ENCODE measurements around the gene DRC1.

DRC1 gene

DNA sequence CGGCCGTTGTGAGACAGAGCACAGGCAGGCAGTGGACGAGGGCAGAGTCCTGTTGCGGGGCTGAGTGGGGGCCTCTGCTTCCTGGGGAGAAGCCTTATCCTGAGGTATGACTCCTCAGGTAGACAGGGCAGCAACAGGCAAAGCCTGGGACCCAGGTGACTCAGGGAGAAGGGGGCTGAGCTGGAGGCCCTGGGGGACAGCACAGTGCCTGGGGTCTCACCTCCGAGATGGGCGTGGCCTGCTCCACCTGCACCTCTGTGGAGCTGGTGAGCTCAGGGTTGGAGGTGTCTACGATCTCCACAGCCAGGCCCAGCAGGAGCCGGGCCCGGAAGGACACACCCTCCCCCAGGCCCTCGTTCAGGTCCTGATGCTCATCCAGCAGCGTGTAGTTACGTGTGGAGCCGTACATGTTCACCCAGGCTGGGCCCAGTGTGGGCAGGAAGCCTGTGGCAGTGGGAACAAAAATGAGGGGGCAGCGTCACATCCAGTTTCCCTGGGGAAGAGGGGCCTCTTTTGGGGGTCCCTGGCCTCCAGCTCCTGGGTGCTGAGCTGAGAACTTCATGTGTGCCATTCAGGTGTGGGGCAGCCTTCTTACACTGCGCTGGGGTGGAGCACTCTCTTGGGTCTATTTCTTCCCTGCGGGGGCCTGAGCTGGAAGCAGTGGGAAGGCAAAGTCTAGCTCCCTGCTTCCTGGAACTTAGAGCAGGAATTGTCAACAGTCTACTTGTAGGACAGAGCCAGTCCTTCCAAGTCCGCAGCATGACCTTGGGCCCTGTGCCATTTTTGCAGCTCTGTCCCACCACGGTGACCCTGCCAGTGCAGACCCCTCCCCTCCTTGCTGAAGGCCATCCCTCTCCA, 79.1 kb downstream of the DRC1 start:
- no peak for DNase-seq

DNA sequence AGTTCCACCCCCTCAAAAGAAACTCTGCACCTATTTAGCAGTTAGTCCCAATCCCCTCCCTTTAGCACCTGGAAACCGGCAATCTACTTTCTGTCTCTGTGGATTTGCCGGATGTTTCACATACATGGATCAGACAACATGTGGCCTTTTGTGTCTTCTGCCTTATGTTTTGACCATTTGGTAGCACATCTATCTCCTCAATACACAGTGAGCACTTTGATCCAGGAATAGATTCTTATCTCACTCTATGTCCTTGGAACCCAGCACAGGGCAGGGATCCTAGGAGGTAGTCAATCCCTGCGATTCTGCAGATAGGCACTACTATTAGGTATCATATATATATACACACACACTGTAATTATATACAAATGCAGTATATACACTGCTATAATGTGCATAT, 80.0 kb downstream of the DRC1 start:
- DNase-seq = no peak

DNA sequence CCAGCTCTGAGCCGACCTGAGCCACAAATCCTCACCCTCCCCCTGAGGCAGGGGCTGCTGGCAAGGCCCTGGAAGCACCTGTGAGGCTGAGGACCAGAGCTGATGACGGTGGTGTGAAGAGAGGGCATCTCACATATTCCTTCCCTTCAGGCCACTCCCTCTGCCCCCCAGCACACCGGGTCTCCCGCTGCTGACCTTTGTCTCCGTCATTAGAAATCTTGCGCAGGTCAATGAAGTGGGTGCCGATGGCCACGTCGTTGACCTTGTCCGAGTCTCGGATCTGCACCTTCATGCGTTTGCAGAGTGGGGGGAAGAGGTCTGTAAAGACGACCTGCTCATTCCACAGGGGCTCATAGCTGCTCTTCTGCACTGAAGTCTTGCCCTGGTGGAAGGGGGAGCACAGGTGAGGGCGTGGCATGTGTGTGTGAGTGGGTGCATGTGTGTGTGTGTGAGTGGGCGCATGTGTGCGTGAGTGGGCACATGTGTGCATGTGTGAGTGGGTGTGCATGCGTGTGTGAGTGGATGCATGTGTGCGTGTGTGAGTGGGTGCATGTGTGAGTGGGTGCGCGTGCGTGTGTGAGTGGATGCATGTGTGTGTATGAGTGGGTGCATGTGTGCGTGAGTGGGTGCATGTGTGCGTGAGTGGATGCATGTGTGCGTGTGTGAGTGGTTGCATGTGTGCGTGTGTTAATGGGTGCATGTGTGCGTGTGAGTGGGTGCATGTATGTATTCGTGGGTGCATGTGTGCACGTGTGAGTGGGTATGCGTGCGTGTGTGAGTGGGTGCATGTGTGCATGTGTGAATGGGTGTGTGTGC, 80.7 kb downstream of the DRC1 start:
- no peak for DNase-seq

DNA sequence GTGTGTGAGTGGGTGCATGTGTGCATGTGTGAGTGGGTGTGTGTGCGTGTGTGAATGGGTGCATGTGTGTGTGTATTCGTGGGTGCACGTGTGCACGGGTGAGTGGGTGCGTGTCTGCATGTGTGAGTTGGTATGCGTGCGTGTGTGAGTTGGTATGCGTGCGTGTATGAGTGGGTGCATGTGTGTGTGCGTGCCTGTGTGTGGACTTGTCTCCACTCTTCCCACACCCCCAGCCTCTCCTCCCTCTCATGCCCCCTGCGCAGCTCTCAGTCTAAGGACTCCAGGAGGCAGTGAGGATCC, 81.3 kb downstream of the DRC1 start:
- no peak for DNase-seq

- DNase-seq = no peak
These were observed 81.8 kb downstream of the DRC1 start for GRCh38 chr2:26483516-26483915.

- no peak for DNase-seq
These were observed 82.3 kb downstream of the DRC1 start for GRCh38 chr2:26483957-26484565.

- no peak for DNase-seq
These were observed 82.9 kb downstream of the DRC1 start for GRCh38 chr2:26484579-26484978.

GRCh38 chr2:26485099-26485498, 83.4 kb downstream of the DRC1 start:
- DNase-seq = no peak

DNA sequence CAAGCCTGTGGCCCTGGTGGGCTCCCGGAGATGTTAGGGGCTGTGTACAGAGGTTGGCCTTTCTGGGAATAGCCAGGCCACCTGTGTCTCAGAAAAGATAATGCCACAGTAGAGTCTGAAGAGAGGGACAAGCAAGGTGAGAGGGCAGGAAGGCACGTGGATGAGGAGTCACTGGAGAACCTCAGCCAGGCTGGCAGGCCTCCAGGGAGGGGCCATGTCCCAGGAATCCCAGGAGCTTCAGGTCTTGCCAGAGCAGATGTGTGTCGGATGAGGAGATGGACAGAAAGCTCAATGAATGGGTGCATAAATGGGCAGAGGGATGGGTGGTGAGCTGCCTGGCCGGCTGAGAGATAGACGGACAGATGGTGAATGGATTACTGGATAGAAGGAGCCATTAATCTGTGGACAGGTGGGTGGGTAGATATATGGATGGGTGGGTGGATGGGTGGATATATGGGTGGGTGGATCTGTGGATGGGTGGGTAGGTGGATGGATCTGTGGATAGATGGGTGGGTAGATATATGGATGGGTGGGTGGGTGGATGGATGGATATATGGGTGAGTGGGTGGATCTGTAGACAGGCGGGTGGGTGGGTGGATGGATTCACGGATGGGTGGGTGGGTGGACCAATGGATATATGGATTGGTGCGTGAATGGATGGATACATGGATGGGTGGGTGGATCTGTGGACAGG, 84.2 kb downstream of the DRC1 start:
- no peak for DNase-seq

DNA sequence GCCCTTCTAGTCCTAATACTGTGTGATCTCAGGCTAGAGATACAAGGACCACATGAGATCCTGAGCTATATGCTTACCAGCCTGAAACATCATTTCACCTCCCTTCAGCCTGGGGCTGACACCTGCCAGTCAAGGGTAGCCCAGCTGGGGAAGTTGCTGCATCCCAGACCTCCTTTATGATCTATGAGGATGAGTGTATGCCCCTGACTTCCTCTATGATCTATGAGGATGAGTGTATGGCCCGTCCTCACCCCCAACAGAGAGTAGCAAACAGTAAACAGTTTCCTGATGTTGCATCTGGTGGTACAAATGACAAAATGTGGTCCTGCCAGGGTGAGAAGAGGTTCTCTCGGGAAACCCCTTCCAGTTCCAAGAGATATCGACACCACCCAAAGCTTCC, 85.1 kb downstream of the DRC1 start:
- DNase-seq = no peak

DNA sequence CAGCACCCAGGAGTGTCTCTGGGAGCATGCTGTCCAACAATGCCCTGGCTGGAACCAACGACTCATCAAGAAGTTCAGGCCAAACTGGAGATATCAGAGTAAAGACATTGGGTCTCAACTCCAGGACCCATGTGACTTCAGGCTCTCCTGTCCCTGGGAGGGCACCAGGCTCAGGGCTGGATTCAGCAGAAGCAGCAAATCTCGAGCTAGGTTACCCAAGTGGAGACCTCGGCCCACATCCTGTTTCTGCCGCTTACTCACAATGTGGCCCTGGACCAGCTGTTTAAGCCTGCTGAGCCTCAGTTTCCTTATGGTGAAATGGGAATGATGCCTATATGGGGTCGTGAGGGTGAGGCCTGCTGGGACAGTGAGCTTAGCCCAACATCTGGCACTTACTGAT, 85.5 kb downstream of the DRC1 start:
- DNase-seq = no peak

DNA sequence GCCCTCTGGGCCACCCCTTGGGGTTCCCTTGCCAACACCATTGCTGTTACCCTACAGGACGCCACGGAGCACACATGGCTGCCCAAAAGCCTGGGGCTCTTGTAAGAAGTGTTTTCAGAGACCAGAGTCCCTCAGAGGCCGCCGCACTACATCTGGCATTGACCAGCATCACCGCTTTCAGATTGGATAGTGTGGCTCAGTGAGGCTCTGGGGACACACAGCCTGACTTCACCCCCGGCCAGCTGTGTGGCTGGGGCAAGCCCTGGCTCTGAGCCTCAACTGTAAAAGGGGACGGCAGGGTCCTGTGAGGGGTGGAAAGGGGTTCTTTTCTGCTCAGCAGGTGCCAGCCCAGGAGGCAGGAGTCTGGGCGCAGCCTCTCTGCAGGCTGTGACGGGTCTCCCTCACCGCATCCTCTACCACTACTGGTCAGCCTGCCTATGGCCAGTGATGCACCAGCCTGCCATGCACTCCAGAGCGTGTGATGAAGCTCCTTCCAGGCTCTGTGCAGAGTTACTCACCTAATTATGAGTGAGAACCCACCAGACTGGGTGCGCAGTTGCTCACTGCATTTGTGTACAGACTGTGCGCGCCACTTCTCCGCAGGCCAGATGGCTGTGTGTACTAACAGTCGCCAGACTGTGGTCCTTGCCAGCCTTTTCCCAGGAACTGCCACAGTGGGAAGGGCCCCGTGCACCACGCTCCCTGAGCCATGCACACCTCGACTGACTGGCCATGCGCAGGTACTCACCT, 86.9 kb downstream of the DRC1 start:
- no peak for DNase-seq

DNA sequence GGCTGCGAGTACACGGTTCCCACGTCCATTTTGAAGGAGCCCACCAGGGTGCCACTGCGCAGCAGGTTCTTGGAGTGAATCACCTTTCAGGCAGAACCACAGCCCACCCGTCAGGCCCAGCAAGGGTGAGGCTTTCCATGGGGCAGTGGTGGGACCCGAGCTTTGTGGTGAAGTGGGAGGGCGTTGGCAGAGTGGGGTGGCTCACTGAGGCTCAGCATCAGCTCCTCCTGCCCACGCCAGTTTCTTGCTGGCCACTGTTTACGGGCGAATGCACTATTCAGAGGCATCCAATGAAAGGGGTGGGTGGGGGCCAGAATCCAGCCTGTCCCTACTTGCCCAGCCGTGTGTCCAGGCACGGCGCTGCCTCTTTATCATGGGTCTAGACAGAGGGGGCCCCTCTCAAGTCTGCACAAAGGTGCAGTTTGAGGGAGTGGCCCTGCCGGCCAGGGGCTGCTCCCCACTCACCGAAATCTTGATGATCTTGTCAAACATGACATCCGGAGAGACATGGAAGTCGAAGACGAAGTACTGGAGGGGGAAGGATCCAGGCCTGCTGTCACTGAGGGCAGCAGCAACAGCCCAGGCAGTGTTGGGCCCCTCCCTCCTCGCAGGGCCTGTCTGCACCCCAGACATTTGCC, 87.6 kb downstream of the DRC1 start:
- no peak for DNase-seq

- no peak for DNase-seq
These were observed 89.9 kb downstream of the DRC1 start for GRCh38 chr2:26491563-26492167.

GRCh38 chr2:26492749-26493515, 91.2 kb downstream of the DRC1 start:
- DNase-seq = no peak

DNA sequence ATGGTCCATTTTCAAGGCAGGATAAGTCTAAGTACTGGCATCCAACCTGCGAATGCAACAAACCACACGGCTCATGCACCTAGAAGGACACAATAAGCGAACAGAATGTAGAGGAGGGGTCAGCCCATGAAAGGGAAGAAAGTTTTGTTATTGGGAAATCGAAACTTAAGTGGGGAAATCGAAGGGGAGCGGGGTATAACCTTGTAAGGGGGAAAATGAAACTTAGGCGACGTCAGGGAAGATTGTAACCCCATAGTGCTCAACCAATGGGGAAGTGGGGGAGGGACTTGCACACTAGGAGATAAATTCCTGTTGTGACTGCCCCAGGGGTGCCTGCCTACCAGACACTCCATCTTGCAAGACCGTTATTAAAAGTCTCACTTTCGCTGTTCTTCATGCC, 91.8 kb downstream of the DRC1 start:
- DNase-seq = no peak

DNA sequence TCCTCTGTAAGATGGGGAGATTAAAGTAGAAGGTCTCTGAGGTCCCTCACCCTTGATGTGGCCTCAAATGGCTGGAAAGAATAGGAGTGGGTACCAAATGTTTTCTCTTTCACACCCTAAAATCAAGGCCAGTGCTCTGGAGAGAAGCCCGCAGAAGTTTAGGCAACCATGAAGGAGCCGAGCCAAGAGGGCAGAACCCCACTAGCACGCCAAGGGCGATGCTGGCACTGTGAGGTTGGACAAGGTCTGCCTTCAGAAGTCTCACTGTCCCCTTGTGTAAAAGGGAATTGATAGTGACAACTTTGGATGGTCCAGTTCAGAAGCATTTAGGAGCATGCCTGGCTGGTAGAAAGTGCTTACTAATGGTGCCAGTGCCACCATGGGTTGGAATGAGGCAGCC, 92.5 kb downstream of the DRC1 start:
- DNase-seq = no peak

DNA sequence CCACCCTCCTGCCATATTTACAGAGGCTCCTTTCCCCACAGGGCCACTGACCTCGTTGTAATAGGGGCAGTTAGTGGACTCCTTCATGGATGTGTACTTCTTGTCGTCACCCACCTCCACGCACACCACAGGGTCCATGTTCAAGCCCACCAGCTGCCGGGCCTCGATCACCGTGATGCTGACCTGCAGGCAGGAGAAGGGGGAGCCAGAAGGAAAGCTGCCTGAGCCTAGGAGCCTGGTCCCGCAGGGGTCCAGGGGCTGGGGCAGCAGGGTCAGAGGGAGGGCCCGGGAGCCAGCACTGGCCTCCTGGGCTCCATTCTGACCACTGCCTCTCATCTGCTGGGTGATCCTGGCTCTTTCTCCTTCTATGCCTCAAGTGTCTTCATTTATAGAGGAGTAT, 93.2 kb downstream of the DRC1 start:
- no peak for DNase-seq

DNA sequence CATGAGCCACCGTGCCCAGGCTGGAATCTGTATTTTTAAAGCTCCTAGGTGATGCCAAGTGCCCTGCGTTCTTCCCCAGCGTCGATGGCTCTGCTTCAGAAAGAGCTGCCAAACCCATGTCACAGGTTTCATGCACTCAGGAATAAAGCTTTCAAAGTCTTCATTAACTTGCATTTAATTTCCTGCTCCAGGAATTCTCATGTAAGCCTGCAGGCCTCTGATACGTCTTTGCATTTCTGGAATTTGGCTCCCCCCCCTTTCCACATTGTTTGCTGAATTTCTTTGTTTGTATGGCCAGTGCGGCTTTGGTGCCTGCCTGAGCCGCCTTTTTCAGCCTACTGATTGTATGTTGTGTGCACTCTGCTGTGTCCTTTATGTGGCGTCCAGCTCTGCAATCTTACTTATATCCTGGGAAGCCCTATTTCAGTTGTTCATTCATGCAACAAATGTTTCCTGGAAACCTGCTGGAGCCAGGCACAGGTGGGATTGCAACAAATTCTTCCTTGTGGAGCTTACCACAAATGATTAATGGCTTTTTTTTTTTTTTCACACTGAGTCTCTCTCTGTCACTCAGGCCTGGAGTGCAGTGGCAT, 94.1 kb downstream of the DRC1 start:
- no peak for DNase-seq

- DNase-seq = no peak
These were observed 98.7 kb downstream of the DRC1 start for GRCh38 chr2:26500406-26500805.

All from cortex of kidney (tissue), 1 donor.